COLO668 (cell line): Measurements from ENCODE around the gene EMP2.
"Not testable (repeated sequence)": the region's sequence is repeated elsewhere in the genome, so short reads cannot be mapped to it uniquely, and the experiment has no call there.

Source experiments
- DNase-seq: peaks from one replicate; lab custom pipeline; 2025; ENCODE audit not compliant: unreplicated experiment; lab: John Stamatoyannopoulos, UW

Gene EMP2

GRCh38 chr16:10579965-10580882, at the start of gene EMP2:
Gene EMP2 (minus strand): TSS chr16:10580598. CDS start chr16:10547617, 32,981 bp downstream.
- DNase-seq = peak; percentile 91

- DNase-seq = no peak
These were observed 49.2 kb upstream of the EMP2 start for GRCh38 chr16:10629592-10629963.

- no peak for DNase-seq
These were observed 45.4 kb upstream of the EMP2 start for GRCh38 chr16:10625595-10626357.

- DNase-seq = peak; percentile 13
These were observed 44.1 kb upstream of the EMP2 start for GRCh38 chr16:10624527-10624926.

- DNase-seq = no peak
These were observed 42.7 kb upstream of the EMP2 start for GRCh38 chr16:10623059-10623458.

- no peak for DNase-seq
These were observed 41.9 kb upstream of the EMP2 start for GRCh38 chr16:10622036-10622921.

GRCh38 chr16:10621216-10621949, 41.0 kb upstream of the EMP2 start:
- not testable (repeated sequence) for DNase-seq

GRCh38 chr16:10620120-10620519, 39.7 kb upstream of the EMP2 start:
- no peak for DNase-seq

GRCh38 chr16:10619271-10619849, 39.0 kb upstream of the EMP2 start:
- DNase-seq = no peak

- no peak for DNase-seq
These were observed 38.4 kb upstream of the EMP2 start for GRCh38 chr16:10618710-10619209.

- DNase-seq = peak; percentile 30
These were observed 37.4 kb upstream of the EMP2 start for GRCh38 chr16:10617662-10618420.

GRCh38 chr16:10616756-10617640, 36.6 kb upstream of the EMP2 start:
- DNase-seq = peak; percentile 55

GRCh38 chr16:10616419-10616755, 36.0 kb upstream of the EMP2 start:
- no peak for DNase-seq

GRCh38 chr16:10614685-10615084, 34.3 kb upstream of the EMP2 start:
- no peak for DNase-seq

- DNase-seq = no peak
These were observed 33.5 kb upstream of the EMP2 start for GRCh38 chr16:10613785-10614485.

- DNase-seq = no peak
These were observed 32.3 kb upstream of the EMP2 start for GRCh38 chr16:10612649-10613179.

- no peak for DNase-seq
These were observed 31.5 kb upstream of the EMP2 start for GRCh38 chr16:10611825-10612342.
